NCI-H128 (cell line): ENCODE results near the gene TMEM61.
A peak's percentile ranks its signal among the peaks of the same experiment; 100 is the strongest.
"Not testable (repeated sequence)": the region's sequence is repeated elsewhere in the genome, so short reads cannot be mapped to it uniquely, and the experiment has no call there.

Source experiments
- DNase-seq: peaks from one replicate; lab custom pipeline; 2025; ENCODE audit not compliant: unreplicated experiment; lab: John Stamatoyannopoulos, UW

The TMEM61 gene

DNA sequence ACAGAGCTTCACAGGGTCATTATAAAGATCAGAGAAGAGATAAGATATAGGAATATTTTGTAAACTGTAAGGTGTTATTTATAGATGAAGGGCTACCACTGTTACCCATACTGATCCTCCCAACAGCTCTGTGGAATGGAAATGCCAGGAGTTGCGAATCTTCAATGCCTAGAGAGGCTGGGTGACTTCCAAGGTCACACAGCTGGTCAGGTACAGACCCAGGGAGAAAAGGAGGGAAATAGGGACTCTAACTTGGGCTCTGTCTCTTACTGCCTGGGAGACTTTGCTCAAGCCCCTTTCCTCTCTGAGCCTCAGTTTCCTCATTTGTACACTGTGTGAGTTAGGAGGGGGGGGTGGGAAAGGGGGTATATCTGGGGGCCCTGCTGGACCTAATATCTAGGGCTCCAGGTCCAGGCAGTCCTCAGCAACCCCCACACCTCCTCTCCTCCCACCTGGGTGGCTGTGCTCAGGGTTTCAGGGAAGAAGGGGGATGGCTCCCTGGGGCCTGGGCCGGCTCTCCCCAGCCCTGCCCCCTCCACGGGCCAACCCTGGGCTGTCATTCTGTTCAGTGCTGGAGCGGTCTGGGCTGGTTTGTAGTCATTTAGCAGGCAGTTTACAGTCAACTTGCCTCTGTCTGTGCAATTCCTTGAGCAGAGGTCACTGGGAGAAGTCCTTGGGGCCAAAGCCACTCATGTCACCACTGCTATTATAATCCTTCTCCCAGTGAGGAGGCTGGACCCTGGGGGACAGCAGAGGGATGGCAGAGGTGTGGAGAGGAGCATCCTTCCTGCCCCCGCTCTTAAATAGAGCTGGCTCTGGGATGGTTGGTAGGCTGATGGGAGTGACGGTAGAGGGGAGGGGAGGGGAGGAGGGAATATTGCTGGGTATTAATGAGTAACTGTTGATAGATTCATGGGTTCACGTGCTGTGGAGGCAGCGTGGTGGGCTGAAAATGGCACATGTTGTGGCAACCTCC is 20.0 kb downstream of the TMEM61 start:
- DNase-seq: no peak

DNA sequence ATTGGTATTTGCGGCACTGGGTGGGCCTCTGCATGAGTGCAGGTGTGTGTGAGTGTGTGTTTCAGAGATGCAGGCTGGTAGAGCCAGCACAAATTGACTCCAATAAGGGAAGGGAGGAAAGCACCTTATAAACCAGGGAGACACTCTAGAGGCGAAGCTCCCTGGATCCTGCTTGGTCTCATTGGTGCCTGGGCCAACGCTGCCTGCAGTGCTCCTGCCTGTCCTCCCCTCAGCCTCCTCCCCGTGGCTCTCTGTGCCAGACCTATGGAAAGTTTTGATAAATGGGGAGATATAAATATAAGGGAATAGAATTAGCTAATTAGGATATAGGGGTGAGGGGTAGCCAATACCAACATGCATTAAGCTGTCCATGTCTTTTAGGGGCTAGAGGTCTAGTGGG is 20.9 kb downstream of the TMEM61 start:
- no peak for DNase-seq

DNA sequence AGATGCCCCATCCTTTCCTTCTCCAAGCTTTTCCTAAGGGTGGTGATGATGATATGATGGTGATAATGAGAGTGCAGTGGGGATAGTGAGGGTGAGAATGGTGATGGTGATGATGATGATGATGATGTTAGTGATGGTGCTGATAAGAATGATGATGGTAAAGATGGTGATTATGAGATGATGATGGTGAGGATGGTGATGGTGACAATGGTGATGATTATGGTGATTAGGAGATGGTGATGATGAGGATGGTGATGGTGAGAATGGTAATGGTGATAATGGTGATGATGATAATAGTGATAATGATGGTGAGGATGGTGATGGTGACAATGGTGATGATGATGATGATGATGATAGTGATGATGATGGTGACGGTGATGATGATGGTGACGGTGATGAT is 22.3 kb downstream of the TMEM61 start:
- no peak for DNase-seq

DNA sequence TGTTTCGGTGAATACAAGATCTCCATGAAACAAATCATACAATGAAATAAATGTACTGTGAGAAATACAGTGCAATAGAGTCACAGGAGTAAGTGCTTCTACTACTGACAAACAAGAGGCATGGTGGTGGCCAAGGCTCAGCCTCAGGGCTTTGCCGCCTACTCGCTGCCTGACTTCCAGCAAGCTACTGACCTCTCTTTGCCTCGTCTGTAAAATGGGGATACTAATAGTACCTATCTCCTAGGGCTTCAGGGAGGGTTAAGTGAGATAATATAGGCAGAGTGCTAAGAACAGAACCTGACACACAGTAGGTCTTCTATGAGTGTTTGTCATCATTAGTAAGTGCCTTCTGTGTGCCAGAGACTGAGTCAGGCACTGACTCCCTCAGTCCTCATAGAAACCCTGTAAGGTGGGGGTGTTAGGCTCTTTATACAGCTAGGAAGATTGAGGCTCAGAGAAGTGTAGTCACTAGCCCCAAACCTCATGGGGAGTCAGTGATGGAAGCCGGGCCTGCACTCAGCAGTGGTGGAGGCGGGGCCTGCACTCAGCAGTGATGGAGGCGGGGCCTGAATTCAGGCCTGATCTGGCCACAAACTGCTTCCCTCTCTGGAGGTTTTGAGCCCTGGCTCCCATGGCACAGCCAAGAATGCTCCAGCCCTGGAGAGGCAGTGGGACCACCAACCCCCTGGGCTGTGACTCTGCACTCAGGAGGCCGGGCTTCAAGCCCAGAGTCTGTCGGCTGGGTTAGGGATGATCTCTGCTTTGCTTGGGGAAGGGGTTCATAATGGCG is 25.1 kb downstream of the TMEM61 start:
- DNase-seq: no peak

DNA sequence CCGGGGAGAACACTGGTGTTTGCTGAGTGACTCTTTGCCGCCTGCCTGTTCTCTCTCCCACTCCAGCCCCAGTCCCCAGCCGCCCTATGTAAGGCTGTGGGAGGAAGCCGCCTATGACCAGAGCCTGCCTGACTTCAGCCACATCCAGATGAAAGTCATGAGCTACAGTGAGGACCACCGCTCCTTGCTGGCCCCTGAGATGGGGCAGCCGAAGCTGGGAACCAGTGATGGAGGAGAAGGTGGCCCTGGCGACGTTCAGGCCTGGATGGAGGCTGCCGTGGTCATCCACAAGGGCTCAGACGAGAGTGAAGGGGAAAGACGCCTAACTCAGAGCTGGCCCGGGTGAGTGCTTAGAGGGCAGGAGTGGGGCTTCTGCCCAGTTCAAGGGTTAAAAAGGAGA is 26.5 kb downstream of the TMEM61 start:
- DNase-seq: no peak

DNA sequence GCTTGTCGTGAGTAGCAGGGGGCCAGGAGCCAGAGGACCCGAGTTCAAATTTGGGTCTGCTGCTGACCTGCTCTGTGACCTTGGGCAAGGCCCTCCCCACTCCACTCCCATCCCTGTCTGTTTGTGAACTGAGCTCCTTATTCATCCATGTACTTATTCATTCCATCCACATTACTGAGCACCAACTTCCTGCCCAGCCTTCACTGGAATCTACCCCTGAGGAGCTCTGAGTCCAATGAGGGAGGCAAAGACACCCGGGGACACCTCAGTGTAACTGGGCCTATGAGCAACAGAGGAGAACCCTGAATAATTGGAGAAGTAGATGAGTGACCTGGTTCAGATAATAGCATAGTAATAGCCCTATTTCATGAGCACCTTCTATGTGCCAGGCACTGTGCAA is 27.2 kb downstream of the TMEM61 start:
- DNase-seq: no peak

DNA sequence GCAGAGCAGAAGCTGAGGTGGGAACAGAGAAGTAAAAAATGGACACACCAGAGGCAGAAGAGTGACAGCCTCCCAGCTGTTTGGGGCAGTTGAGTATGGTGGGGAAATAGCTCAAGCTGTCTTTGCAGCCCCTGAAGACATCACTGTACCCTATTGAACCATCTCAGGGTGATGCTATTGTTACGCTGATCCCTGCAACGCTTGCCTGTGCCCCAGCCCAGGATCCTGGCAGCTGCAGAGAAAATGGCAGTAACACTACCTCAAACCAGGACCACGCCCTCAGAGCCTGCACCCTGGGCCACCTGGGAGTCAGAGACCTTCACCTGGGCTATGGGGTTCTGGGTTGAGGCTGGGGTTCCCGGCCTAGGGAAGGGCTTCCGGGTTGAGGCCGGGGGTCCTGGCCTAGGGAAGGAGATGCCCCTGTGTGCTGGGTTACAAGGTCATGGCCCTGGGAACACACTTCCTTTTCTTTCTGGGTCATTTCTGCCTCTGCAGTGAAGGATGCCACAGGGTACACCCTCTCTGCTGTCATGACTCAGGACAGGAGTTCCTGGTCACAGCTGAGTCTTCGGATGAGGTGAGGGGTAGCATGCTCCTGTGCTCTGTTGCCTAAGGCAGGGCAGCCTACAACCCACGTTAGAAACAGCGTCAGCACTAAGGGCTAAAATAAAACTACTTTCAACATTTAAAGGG is 29.9 kb downstream of the TMEM61 start:
- no peak for DNase-seq

GRCh38 chr1:55010887-55011217 is 30.4 kb downstream of the TMEM61 start:
- no peak for DNase-seq

DNA sequence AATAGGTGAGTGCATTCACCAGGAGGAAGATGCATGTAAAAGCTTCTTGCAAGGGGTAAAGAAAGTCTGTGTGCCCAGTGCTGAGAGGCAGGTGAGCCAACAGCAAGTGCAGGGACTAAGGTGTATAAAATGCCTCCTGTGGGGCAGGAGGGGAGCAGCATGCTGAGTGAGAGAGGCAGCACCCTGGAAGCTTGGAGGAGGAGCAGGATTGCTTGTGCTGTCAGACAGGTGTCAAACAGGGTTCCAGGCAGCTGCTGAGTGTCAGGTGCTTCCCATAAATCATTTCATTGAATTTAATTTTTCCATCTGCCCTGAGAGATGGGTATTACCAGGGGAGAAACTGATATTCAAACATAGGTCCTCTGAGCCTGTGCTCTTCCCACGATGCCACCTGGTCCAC is 32.2 kb downstream of the TMEM61 start:
- no peak for DNase-seq

DNA sequence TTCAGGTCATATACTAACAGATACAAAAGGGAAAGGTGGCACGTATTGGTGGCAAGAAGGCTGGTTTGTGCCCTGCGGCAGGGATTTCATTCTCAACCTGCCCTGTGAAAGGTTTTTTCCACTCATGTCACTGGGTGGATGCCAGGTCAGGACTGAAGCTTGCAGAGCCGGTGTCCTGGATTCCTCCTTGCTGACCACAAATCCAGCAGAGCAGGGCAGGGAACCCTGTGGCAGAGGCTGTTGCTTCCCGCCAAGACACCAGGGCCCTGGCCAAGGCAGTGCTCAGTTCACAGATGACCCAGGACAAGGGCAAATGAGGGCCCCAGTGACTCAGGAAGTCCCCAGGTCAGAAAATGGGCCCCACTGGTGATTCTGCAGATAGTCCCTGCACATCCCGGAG is 34.7 kb downstream of the TMEM61 start:
- no peak for DNase-seq

DNA sequence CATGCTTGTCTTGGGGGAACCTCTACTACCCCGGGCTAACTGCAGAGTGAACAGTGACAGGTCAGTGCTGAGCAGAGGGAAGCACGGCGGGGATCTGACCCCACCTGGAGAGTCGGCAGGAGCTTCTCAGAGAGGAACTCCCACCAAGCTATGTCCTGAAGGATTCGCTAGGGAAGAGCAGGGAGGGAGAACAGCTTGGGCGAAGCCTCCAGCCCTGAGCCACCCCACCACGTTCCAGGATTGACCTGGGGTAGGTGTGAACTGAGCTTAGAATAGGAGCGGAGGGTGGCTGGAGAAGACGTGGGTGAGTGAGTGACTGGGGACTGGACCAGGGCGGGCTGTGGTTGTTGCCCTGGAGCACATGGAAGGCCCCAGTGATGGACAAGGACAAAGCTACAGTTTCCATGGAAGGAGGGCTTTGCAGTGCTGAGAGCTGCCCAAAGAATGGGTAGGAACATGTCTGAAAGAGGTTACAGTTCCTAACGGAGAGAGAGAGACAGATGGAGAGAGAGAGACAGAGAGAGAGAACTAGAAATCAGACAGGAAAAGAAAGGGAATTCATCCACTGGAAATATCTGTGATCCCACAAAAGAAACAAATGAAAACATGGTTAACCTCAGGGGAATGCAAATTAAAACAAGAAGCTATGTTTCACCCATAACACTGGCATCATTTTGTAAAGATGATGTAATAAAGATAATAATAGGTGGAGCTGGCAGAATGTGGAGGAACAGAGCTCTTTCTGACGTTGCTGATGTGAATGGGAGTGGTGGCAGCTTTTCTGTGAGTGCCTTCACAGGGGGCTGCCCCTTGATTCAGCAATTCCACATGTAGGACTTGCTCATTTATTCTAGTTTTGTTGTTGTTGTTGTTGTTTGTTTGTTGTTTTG is 35.5 kb downstream of the TMEM61 start:
- DNase-seq: no peak

- no peak for DNase-seq
Measured at GRCh38 chr1:55018395-55018794, 38.0 kb downstream of the TMEM61 start.

- peak; percentile 81 for DNase-seq
Measured at GRCh38 chr1:55021942-55022546, 41.6 kb downstream of the TMEM61 start.

DNA sequence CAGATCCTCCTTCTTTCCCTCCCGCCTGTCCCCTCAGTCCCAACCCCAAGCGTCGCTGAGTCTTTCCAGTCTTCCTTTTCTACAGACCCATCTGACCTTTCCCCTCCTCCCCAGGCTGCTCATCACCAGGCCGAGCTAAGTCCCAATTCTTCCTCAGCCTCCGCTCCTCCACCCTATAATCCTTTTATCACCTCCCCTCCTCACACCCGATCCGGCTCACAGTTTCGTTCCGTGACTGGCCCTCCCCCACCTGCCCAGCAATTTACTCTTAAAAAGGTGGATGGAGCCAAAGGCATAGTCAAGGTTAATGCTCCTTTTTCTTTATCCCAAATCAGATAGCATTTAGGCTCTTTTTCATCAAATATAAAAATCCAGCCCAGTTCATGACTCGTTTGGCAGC is 43.7 kb downstream of the TMEM61 start:
- DNase-seq: not testable (repeated sequence)

GRCh38 chr1:55026682-55027081 is 46.3 kb downstream of the TMEM61 start:
- not testable (repeated sequence) for DNase-seq

DNA sequence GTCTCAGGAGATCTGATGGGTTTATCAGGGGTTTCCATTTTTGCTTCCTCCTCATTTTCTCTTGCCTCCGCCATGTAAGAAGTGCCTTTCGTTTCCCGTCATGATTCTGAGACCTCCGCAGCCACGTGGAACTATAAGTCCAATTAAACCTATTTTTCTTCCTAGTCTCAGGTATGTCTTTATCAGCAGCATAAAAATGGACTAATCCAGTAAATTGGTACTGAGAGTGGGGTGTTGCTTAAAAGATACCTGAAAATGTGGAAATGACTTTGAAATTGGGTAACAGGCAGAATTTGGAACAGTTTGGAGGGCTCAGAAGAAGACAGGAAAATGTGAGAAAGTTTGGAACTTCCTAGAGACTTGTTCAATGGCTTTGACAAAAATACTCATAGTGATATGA is 50.7 kb downstream of the TMEM61 start:
- DNase-seq: not testable (repeated sequence)

- DNase-seq: no peak
Measured at GRCh38 chr1:55033265-55033614, 52.8 kb downstream of the TMEM61 start.

GRCh38 chr1:55034476-55035133 is 54.2 kb downstream of the TMEM61 start:
- DNase-seq: no peak

GRCh38 chr1:55035904-55036303 is 55.5 kb downstream of the TMEM61 start:
- no peak for DNase-seq
